ENCODE measurements around the gene CES1. TPM values are rescaled to one million over a fixed set of nuclear protein-coding genes. Genes with fewer than 3 reads are reported as not detected.

CES1 gene
- total RNA-seq, 1 donor from 2014 or later = not detected

DNA sequence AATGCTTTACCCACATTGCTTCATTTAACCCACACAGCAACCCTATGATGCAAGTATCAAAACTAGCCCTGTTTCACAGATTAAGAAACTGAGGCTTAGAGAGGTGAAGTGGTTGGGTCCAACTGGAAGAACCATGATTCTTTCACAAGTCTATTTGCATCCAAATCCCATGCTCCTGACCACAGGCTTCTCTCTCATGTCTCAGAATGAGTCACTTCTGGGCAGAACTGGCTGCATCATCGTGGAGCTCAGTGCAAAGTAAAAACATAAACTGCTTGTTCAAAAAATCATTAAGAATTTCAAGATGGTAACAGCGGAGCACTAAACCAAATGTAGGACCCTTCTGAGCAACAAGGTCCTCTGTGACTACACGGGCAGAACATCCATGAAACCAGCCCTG lies 20.2 kb upstream of the CES1 start:
- Mint-ChIP-seq H3K27ac (ENCODE audit: unreplicated experiment) (no peak overlapping the region), H3K36me3 (ENCODE audit: unreplicated experiment) (no peaks in the 10 kb centered on the region), H3K27me3 (ENCODE audit: unreplicated experiment) (peaks cover 8% of the 10 kb centered on the region), H3K4me3 (ENCODE audit: unreplicated experiment) (no peak overlapping the region), H3K9me3 (ENCODE audit: unreplicated experiment) (no peaks in the 10 kb centered on the region), H3K4me1 (ENCODE audit: unreplicated experiment) (no peaks in the 10 kb centered on the region)
- TF ChIP-seq, protein P1, sequence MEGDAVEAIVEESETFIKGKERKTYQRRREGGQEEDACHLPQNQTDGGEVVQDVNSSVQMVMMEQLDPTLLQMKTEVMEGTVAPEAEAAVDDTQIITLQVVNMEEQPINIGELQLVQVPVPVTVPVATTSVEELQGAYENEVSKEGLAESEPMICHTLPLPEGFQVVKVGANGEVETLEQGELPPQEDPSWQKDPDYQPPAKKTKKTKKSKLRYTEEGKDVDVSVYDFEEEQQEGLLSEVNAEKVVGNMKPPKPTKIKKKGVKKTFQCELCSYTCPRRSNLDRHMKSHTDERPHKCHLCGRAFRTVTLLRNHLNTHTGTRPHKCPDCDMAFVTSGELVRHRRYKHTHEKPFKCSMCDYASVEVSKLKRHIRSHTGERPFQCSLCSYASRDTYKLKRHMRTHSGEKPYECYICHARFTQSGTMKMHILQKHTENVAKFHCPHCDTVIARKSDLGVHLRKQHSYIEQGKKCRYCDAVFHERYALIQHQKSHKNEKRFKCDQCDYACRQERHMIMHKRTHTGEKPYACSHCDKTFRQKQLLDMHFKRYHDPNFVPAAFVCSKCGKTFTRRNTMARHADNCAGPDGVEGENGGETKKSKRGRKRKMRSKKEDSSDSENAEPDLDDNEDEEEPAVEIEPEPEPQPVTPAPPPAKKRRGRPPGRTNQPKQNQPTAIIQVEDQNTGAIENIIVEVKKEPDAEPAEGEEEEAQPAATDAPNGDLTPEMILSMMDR (IDR thresholded peaks at IDR 0.05) = no peak
- DNase-seq (ENCODE audit: extremely low spot score, unreplicated experiment) = no peak

DNA sequence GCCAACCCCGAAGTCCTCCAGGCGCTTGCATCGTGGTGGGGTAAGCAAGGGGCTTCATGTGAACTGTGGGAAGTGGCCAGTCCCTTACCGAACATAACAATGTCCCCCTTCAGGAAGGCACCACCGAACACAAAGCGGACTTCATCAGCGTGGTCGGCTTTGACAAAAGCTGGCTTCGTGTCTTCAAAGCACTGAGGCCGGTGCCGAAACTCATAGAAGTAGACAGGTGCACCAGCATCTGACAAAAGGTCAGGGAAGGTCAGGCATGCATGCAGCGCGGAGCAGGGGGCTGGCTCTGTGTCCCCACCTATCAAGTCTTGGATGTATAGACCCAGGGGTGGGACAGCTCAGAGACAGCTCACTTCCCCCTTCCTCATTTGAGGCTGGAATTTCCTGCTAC lies 16.6 kb upstream of the CES1 start:
- peaks cover 17% of the 10 kb centered on the region for H3K27me3 Mint-ChIP-seq (ENCODE audit: unreplicated experiment)
- TF ChIP-seq, protein P1 (IDR thresholded peaks at IDR 0.05) = no peak
- no peak overlapping the region for H3K27ac Mint-ChIP-seq (ENCODE audit: unreplicated experiment)
- no peak for DNase-seq (ENCODE audit: extremely low spot score, unreplicated experiment)
- no peaks in the 10 kb centered on the region for H3K9me3 Mint-ChIP-seq (ENCODE audit: unreplicated experiment)
- H3K4me1 Mint-ChIP-seq (ENCODE audit: unreplicated experiment) = no peaks in the 10 kb centered on the region
- no peaks in the 10 kb centered on the region for H3K36me3 Mint-ChIP-seq (ENCODE audit: unreplicated experiment)
- no peak overlapping the region for H3K4me3 Mint-ChIP-seq (ENCODE audit: unreplicated experiment)

DNA sequence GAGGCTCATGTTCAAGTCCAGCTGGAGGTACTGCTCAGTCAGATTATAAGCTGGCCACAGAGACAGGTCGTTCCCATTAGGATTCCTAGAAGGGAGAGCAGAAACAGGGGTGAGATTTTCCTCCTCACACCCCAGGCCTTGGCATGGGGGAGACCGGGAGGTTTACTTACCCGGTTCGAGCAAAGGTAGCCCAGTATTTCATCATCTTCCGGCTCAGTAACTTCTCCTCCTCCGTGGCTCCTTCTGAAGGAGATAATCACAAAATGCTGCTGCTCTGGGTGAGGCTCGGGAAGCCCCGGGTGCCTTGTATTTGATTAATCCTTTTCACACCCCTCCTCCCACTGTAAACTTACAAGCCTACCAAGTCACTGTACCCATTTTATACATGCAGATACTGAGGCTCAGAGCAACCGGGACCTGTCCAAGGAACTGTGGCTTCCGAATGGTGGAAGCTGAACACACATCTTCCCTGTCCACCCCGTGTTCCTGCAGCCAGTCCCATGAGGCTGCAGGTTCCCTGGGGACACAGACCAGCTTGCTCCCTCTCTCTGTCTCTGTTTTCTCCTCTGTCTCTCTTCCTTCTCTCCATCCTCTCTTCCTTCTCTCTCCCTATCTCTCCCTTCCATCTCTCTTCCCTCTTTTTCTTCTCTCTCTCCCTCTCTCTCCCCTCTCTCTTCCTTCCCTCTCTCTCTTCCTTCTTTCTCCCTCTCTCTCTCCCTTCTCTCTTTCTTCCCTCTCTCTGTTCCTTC lies 13.9 kb upstream of the CES1 start:
- TF ChIP-seq, protein P1 (IDR thresholded peaks at IDR 0.05) = no peak
- Mint-ChIP-seq H3K36me3 (ENCODE audit: unreplicated experiment) (no peaks in the 10 kb centered on the region), H3K27me3 (ENCODE audit: unreplicated experiment) (peaks cover 25% of the 10 kb centered on the region), H3K27ac (ENCODE audit: unreplicated experiment) (no peak overlapping the region), H3K4me1 (ENCODE audit: unreplicated experiment) (no peaks in the 10 kb centered on the region), H3K4me3 (ENCODE audit: unreplicated experiment) (no peak overlapping the region), H3K9me3 (ENCODE audit: unreplicated experiment) (no peaks in the 10 kb centered on the region)
- no peak for DNase-seq (ENCODE audit: extremely low spot score, unreplicated experiment)

DNA sequence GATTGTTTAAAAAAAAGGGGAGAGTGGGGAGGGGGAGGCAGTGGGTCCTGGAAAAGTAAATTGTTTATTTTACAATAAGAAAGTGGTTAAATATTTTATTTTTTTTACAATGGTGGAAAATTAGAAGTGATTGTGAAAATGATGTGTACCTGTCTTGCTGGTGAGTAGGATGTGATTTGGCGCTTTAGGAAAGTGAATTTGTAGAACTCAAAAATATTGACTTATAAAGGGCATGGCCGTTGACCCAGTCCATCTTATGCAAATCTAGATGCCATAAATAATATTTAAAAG lies 10.2 kb upstream of the CES1 start:
- no peak overlapping the region for H3K27ac Mint-ChIP-seq (ENCODE audit: unreplicated experiment)
- peaks cover 21% of the 10 kb centered on the region for H3K27me3 Mint-ChIP-seq (ENCODE audit: unreplicated experiment)
- DNase-seq (ENCODE audit: extremely low spot score, unreplicated experiment) = no peak
- no peak overlapping the region for H3K4me3 Mint-ChIP-seq (ENCODE audit: unreplicated experiment)
- H3K4me1 Mint-ChIP-seq (ENCODE audit: unreplicated experiment) = no peaks in the 10 kb centered on the region
- no peaks in the 10 kb centered on the region for H3K36me3 Mint-ChIP-seq (ENCODE audit: unreplicated experiment)
- no peaks in the 10 kb centered on the region for H3K9me3 Mint-ChIP-seq (ENCODE audit: unreplicated experiment)
- TF ChIP-seq, protein P1 (IDR thresholded peaks at IDR 0.05) = peak; percentile 5

DNA sequence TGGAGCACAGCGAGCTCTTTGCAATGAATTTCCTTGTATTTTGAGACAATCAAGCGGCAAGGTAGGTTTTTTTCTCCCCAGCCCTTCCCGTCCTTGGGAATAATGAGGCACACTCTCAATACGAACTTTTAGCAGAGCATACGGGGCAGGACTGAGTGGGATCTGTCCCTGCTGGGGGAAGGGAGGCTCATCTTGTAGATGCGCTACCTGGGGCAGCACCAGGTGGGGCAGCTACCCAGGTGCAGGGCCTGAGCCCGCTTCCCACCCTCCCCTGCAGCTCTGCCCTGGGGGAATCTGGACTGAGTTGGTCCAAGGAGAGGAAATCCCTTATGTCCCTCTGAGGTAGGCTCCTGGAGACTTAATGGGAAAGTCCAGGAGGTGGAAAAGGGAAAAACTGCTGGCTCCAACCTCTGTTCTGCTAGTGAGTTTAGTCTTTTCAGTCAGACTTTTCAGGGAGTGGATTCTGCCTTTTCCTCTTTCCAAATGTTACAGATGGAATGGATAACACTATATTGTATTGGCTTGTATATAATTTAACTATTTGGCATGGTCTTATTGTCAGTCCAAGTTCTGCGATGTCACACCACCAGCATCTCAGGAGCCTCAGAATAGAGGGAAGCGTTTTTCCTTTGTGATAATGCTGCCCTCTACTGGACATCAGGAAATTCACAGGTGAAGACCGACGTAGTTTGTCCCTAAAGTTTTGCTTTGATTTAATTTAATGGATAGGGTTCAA lies 9.6 kb upstream of the CES1 start:
- H3K27me3 Mint-ChIP-seq (ENCODE audit: unreplicated experiment) = peaks cover 21% of the 10 kb centered on the region
- no peaks in the 10 kb centered on the region for H3K9me3 Mint-ChIP-seq (ENCODE audit: unreplicated experiment)
- TF ChIP-seq, protein P1 (IDR thresholded peaks at IDR 0.05) = peak; percentile 80
- no peak overlapping the region for H3K4me3 Mint-ChIP-seq (ENCODE audit: unreplicated experiment)
- no peak overlapping the region for H3K27ac Mint-ChIP-seq (ENCODE audit: unreplicated experiment)
- DNase-seq (ENCODE audit: extremely low spot score, unreplicated experiment) = no peak
- H3K36me3 Mint-ChIP-seq (ENCODE audit: unreplicated experiment) = no peaks in the 10 kb centered on the region
- H3K4me1 Mint-ChIP-seq (ENCODE audit: unreplicated experiment) = no peaks in the 10 kb centered on the region

Measured in osteocyte (in vitro differentiated cells).